ENCODE results near the gene TMEM115. TPM values are rescaled to one million over a fixed set of nuclear protein-coding genes. Genes with fewer than 3 reads are reported as not detected.

TMEM115 gene
- total and polyA plus RNA-seq, 9 of the 15 experiments (the other 6 are each of a cell fraction or from before 2014, with no cell fraction given): 1.6 to 26.9 (median 14.1) TPM

GRCh38 chr3:50340448-50341329, 18.6 kb downstream of the TMEM115 start, which contains the start of gene RASSF1 (continued):
- TF ChIP-seq ZBTB1 (CRISPR knock-in tag; IDR thresholded peaks at IDR 0.05; ENCODE audit: borderline replicate concordance, low read depth) (peak; percentile 23; the same call in 1 of the 2 replicates), ETV1 (tag; conservative IDR thresholded peaks at IDR 0.05; ENCODE audit: low read depth) (peak; percentile 62), TBP (optimal IDR thresholded peaks at IDR 0.05; ENCODE audit: low read depth, low read length) (peak; percentile 48), AFF4 (CRISPR knock-in tag; IDR thresholded peaks at IDR 0.05) (0 out of 2 replicates have a peak, but pooled peaks have one; percentile 56), HINFP (tag; conservative IDR thresholded peaks at IDR 0.05; ENCODE audit: low read depth) (no peak), HDAC8 (tag; IDR thresholded peaks at IDR 0.05) (no peak), CREB1 (IDR thresholded peaks at IDR 0.05) (no peak), CREB1 (CRISPR knock-in tag; IDR thresholded peaks at IDR 0.05) (no peak), NEUROD1 (IDR thresholded peaks at IDR 0.05; ENCODE audit: borderline replicate concordance, low read depth, low read length, partially characterized antibody) (no peak), REST (IDR thresholded peaks at IDR 0.05; ENCODE audit: borderline replicate concordance) (no peak), REST (CRISPR knock-in tag; IDR thresholded peaks at IDR 0.05; ENCODE audit: low read depth) (peak; percentile 51; the same call in 1 of the 2 replicates), ASH1L (IDR thresholded peaks at IDR 0.05; ENCODE audit: borderline replicate concordance, low read depth, partially characterized antibody) (no peak), CBX1 (IDR thresholded peaks at IDR 0.05; ENCODE audit: low read depth) (0 out of 2 replicates have a peak, but pooled peaks have one; percentile 27), POLR2A (conservative IDR thresholded peaks at IDR 0.05) (peak; percentile 69)
